ENCODE data around the gene TCF25.

- no peak for TF ChIP-seq POLR2A (IDR thresholded peaks at IDR 0.05)
- TF ChIP-seq CTCF (IDR thresholded peaks at IDR 0.05): no peak
Measured at GRCh38 chr16:89917773-89918452, 44.5 kb downstream of the TCF25 start.
